Measurements from ENCODE around the gene LTBP4.

Gene LTBP4

DNA sequence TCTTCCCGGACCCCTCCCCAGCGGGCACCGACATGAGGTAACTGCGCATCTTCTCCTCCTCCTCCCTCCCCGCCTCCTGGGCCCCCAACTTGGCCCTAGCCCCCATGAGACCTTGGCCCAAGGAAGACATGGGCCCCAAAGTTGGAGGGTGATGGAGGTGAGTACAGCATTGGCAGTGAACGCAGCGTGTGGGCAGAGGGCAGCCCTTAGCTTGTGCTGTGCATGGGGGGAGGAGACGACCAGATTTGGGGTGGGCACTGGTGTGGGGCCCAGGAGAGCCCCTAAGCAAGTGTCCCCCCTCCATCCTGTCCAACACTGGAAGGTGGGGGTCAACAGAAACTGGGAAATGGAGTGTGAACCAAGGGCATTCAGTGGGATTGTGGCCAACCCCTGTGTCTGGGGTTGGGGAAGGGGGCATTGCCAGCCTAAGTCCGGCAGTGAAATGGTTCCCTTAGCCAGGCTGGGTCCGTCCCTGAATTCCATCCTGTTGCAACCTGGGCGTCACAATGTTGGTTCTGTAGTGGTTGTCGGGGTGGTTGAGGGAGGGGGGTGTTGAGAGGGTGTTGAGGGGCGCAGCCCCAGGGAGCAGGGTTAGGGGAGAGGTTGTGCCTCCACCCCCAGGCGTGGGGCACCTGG lies 65.8 kb downstream of the LTBP4 start:
- no peaks in the 10 kb centered on the region for H3K27me3 ChIP-seq (ENCODE audit: insufficient read depth, low read length)
- H3K4me1 ChIP-seq (ENCODE audit: insufficient read depth, low read length) = peaks cover 5% of the 10 kb centered on the region
- H2AFZ ChIP-seq (ENCODE audit: low read depth, low read length) = no peak overlapping the region
- H3K9me3 ChIP-seq (ENCODE audit: low read length) = peaks cover 18% of the 10 kb centered on the region
- no peak overlapping the region for H3K4me3 ChIP-seq (ENCODE audit: low read length)
- H3K36me3 ChIP-seq (ENCODE audit: insufficient read depth, low read length) = peaks cover 45% of the 10 kb centered on the region

DNA sequence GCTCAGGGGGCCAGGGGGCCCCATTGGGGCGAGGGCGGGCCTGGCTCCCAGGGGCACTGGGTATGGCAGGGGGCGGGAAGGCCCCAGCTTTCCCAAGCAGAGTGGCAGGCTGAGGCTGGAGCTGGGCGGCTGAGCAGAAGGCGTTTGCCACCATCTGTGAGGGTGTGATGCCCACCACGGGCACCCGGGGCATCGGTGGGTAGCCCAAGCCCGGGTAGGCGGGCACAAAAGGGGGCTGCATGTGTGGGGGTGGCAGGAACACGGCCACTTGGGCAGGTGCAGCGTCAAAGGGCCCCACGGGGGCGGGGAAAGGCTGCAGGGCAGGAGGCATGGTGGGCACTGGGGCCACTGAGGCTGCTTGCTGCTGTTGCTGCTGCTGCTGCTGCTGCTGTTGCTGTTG lies 66.4 kb downstream of the LTBP4 start:
- Histone ChIP-seq H3K36me3 (ENCODE audit: insufficient read depth, low read length) (peaks cover 52% of the 10 kb centered on the region), H3K4me1 (ENCODE audit: insufficient read depth, low read length) (peaks cover 5% of the 10 kb centered on the region), H3K4me3 (ENCODE audit: low read length) (no peak overlapping the region), H3K9me3 (ENCODE audit: low read length) (peaks cover 18% of the 10 kb centered on the region), H2AFZ (ENCODE audit: low read depth, low read length) (no peak overlapping the region), H3K27me3 (ENCODE audit: insufficient read depth, low read length) (no peaks in the 10 kb centered on the region)

DNA sequence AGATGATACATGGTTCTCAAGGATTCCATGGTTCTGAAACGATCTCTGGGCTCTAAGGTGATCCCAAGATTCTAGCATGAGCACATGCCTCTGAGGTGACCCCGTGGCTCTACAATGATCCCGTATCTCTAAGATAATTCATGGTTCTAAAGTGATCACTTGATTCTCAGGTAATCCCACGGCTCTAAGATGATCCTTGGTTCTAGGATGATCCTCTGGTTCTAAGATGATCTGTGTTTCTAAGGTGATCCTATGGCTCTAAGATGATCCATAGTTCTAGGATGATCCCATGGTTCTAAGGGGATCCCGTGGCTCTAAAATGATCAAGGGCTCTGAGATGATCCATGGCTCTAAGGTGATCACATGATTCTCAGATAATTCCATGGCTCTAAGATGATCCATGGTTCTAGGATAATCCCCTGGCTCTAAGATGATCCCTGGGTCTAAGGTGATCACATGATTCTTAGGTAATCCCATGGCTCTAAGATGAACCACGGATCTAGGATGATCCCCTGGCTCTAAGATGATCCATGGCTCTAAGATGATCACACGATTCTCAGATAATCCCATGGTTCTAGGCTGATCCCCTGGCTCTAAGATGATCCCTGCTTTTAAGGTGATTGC lies 67.9 kb downstream of the LTBP4 start:
- H2AFZ ChIP-seq (ENCODE audit: low read depth, low read length) = no peak overlapping the region
- H3K36me3 ChIP-seq (ENCODE audit: insufficient read depth, low read length) = peaks cover 64% of the 10 kb centered on the region
- H3K4me1 ChIP-seq (ENCODE audit: insufficient read depth, low read length) = no peaks in the 10 kb centered on the region

DNA sequence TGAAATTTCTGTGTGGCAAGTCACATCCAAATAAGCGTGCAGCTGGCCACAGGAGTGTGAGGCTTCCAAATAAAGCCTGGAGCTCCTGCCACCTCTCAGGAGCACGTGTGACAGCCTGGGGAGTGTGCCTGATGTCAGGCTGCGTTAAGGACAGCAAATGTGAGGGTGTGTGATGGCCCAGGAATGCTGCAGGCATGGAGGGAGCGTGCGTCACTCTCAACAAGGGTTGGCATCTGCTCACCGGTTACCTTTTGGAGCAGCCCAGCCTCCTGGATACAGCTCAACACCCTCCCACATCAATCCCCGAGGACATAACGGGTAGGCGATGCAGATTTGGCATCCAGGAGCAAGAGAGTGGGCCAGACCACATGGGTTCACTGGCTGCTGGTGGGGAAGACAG lies 70.2 kb downstream of the LTBP4 start:
- Histone ChIP-seq H3K4me1 (ENCODE audit: insufficient read depth, low read length) (no peaks in the 10 kb centered on the region), H3K4me3 (ENCODE audit: low read length) (no peak overlapping the region), H3K9me3 (ENCODE audit: low read length) (peaks cover 18% of the 10 kb centered on the region), H2AFZ (ENCODE audit: low read depth, low read length) (no peak overlapping the region), H3K27me3 (ENCODE audit: insufficient read depth, low read length) (no peaks in the 10 kb centered on the region), H3K36me3 (ENCODE audit: insufficient read depth, low read length) (peaks cover 73% of the 10 kb centered on the region)

More for the DNA sequence above, 67.9 kb downstream of the LTBP4 start:
- H3K4me3 ChIP-seq (ENCODE audit: low read length) = no peak overlapping the region
- no peaks in the 10 kb centered on the region for H3K27me3 ChIP-seq (ENCODE audit: insufficient read depth, low read length)
- H3K9me3 ChIP-seq (ENCODE audit: low read length) = peaks cover 18% of the 10 kb centered on the region

DNA sequence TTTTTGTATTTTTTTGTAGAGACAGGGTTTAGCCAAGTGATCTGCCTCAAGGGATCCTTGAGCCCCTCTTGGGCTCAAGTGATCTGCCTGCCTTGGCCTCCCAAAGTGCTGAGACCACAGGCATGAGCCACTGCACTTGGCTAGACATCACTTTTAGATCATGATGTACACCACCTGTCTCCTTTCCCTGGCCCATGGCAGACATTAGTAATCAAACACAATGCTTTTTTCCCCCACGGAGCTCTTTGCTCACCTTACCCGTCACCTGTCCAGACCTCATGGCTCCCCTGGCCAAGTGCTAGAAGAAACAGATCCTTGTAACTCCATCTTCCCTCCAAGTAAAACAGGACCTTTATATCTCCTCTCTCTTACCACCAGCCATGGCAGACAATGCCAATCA lies 70.9 kb downstream of the LTBP4 start:
- Histone ChIP-seq H3K4me3 (ENCODE audit: low read length) (no peak overlapping the region), H3K4me1 (ENCODE audit: insufficient read depth, low read length) (no peaks in the 10 kb centered on the region), H3K27me3 (ENCODE audit: insufficient read depth, low read length) (no peaks in the 10 kb centered on the region), H3K36me3 (ENCODE audit: insufficient read depth, low read length) (peaks cover 74% of the 10 kb centered on the region), H2AFZ (ENCODE audit: low read depth, low read length) (no peak overlapping the region), H3K9me3 (ENCODE audit: low read length) (peaks cover 18% of the 10 kb centered on the region)

DNA sequence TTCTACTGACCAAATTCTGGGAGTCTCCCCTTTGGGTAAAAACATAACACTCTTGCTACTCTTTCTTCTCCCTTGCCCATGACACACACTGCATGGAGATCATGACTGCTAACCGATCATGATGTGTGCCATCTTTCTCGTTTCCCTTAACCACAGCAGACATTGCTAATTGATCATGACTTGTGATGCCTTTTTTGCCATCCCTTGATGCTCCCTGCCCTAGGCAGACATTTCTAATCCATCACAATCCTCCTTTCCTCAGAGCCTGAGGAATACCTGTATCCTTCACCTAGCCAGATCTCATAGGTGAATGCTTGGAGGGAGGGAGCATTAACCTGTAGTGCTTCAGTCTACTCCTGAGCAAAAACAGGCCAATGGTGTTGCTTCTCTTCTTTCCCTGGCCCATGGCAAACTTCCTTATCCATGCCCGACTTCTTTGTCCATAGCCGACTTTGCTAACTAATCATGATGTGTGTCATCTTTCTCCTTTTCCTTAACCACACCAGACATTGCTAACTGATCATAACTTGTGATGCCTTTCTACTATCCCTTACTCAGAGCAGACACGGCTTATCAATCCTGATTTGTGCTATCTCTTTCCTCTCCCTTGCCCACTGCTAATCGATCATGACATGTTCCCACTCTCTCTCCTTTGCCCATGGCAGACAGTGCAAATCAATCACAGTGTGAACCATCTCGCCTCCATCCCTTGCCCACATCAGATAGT lies 71.6 kb downstream of the LTBP4 start:
- no peak overlapping the region for H2AFZ ChIP-seq (ENCODE audit: low read depth, low read length)
- no peaks in the 10 kb centered on the region for H3K4me1 ChIP-seq (ENCODE audit: insufficient read depth, low read length)
- H3K27me3 ChIP-seq (ENCODE audit: insufficient read depth, low read length) = no peaks in the 10 kb centered on the region
- H3K36me3 ChIP-seq (ENCODE audit: insufficient read depth, low read length) = peaks cover 75% of the 10 kb centered on the region
- peaks cover 18% of the 10 kb centered on the region for H3K9me3 ChIP-seq (ENCODE audit: low read length)
- H3K4me3 ChIP-seq (ENCODE audit: low read length) = no peak overlapping the region

DNA sequence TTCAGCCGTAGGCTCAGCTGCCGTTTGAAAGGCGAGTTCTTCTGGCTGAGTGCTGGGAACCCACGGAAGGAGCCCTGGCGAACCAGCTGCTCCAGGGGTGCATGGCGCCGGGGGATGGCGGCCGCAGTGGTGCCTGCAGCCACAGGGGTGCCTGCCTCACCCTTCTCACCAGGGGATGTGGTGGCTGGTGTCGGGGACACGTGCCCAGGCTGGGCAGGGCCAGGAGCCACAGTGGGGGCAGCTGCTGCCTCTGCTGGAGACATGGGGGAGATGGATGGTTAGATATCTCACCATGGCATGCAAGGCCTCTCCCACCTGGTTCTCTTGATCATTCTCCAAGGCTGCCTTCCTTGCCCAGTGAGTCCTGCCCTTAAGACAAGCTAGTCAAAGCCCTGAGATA lies 72.2 kb downstream of the LTBP4 start:
- no peaks in the 10 kb centered on the region for H3K4me1 ChIP-seq (ENCODE audit: insufficient read depth, low read length)
- H3K9me3 ChIP-seq (ENCODE audit: low read length) = peaks cover 18% of the 10 kb centered on the region
- no peaks in the 10 kb centered on the region for H3K27me3 ChIP-seq (ENCODE audit: insufficient read depth, low read length)
- no peak overlapping the region for H2AFZ ChIP-seq (ENCODE audit: low read depth, low read length)
- peaks cover 75% of the 10 kb centered on the region for H3K36me3 ChIP-seq (ENCODE audit: insufficient read depth, low read length)
- H3K4me3 ChIP-seq (ENCODE audit: low read length) = no peak overlapping the region

DNA sequence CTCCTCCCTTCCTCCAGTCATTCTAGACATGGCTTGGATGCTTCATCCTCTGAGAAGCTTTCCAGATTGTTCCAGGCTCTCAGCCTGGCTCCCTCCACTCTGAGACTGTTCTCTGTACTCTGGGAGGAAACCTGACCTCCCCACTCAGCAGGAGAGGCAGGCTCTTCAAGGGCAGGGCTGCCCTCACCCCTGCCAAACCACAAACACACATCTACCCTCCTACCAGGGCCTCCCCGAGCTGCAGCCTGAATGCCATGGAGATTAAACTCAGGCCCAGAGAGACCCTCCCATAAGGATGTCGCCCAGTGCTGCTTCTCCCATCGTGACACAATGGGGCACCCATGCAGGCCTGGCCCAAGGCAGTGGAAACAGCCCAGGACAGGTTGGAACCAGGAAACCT lies 73.1 kb downstream of the LTBP4 start:
- H3K27me3 ChIP-seq (ENCODE audit: insufficient read depth, low read length) = no peaks in the 10 kb centered on the region
- H3K4me3 ChIP-seq (ENCODE audit: low read length) = no peak overlapping the region
- H2AFZ ChIP-seq (ENCODE audit: low read depth, low read length) = no peak overlapping the region
- H3K9me3 ChIP-seq (ENCODE audit: low read length) = peaks cover 13% of the 10 kb centered on the region
- H3K4me1 ChIP-seq (ENCODE audit: insufficient read depth, low read length) = no peaks in the 10 kb centered on the region
- peaks cover 75% of the 10 kb centered on the region for H3K36me3 ChIP-seq (ENCODE audit: insufficient read depth, low read length)

DNA sequence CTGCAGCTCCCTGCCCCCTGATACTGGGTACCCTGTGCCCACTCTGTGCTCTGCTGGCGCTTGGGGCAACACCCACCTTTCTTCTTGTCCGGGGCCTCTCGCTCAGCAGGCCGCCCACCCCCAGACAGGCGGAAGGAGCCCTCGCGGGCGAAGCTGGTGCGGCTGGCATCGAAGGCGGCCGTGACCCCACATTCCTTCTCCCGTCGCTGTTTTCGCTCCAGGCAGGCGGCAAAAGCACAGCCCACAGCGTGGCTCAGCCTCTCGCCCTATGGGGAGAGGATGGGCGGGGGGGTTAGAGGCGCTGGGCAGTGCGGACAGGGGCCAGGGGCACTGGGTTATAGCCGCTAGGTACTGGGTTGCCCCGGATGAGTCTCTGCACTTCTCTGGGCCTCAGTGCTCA lies 76.0 kb downstream of the LTBP4 start:
- no peaks in the 10 kb centered on the region for H3K9me3 ChIP-seq (ENCODE audit: low read length)
- no peak overlapping the region for H3K4me3 ChIP-seq (ENCODE audit: low read length)
- H3K27me3 ChIP-seq (ENCODE audit: insufficient read depth, low read length) = no peaks in the 10 kb centered on the region
- no peak overlapping the region for H2AFZ ChIP-seq (ENCODE audit: low read depth, low read length)
- no peaks in the 10 kb centered on the region for H3K4me1 ChIP-seq (ENCODE audit: insufficient read depth, low read length)
- peaks cover 65% of the 10 kb centered on the region for H3K36me3 ChIP-seq (ENCODE audit: insufficient read depth, low read length)
